Activated naive CD8-positive, alpha-beta T cell treated with anti-CD3 and anti-CD28 coated beads, Interleukin-2, amount 50 U/mL, for 24 hours (primary cell): ENCODE data around the gene TPH2.

Experiments
- ATAC-seq: fragments of 150-1000 bp; cut with Tn5 transposase; one replicate; pipeline ENCODE4 v1.10.0; 2021
- DNase-seq: peaks from one replicate; pipeline ENCODE4 v3.0.0; 2021
- H3K27ac Mint-ChIP-seq: one replicate; pipeline ENCODE4 v1.8.0; 2021; ENCODE audit warnings: mild to moderate bottlenecking, mixed read lengths
- H3K27me3 Mint-ChIP-seq: one replicate; pipeline ENCODE4 v1.8.0; 2021; ENCODE audit warnings: mixed read lengths
- H3K36me3 Mint-ChIP-seq: one replicate; pipeline ENCODE4 v1.8.0; 2021; ENCODE audit warnings: low read depth, mixed read lengths
- H3K4me1 Mint-ChIP-seq: one replicate; pipeline ENCODE4 v1.8.0; 2021; ENCODE audit warnings: mixed read lengths
- H3K4me3 Mint-ChIP-seq: one replicate; pipeline ENCODE4 v1.8.0; 2021; ENCODE audit warnings: mild to moderate bottlenecking, moderate library complexity, mixed read lengths
- H3K9me3 Mint-ChIP-seq: one replicate; pipeline ENCODE4 v1.8.0; 2021; ENCODE audit warnings: mixed read lengths

Gene TPH2

DNA sequence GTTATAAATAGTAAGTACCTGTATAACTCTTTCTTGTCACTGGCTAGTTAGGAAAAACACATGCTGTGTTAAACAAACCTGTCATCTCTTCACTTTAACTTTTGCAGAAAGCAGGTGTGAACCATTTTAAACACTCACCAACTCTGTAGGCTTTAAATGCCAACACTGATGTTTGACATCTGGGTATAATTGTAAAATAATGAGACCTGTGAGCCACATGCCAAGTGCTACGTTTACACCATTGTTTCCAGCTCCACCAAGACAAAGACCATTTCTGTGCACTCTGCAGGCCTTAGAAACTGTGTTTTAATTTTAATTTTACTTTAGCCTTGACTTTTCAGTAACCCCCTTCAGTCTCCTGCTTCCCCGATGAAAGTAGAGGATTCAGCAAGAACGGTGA is 11.0 kb downstream of the TPH2 start:
- Mint-ChIP-seq H3K27me3 (peaks cover 15% of the 10 kb centered on the region), H3K4me1 (no peaks in the 10 kb centered on the region), H3K4me3 (no peak overlapping the region), H3K36me3 (no peaks in the 10 kb centered on the region), H3K9me3 (no peaks in the 10 kb centered on the region), H3K27ac (no peak overlapping the region)
- no peak for ATAC-seq
- DNase-seq, result no peak

DNA sequence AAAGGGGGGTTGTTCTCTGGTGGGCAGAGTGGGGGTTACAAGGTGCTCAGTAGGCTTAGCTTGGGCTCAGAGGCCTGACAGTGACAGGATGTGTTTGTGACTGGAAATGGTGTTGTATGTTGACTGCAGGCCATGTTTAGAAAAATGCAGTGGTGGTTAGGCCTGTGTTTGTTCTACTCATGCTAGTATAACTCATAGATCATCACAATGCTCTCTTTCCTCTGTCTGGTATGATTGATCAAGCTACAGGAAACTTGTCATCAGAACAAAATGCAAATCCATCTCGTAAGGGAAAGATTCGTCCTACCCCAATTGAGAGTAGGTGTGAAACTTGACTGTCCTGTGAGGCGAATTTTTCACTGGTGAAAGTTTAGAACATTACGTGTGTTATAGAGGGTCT is 11.8 kb downstream of the TPH2 start:
- DNase-seq (no peak), ATAC-seq (no peak)
- Mint-ChIP-seq H3K4me1 (no peaks in the 10 kb centered on the region), H3K27ac (no peak overlapping the region), H3K4me3 (no peak overlapping the region), H3K27me3 (peaks cover 10% of the 10 kb centered on the region), H3K36me3 (no peaks in the 10 kb centered on the region), H3K9me3 (no peaks in the 10 kb centered on the region)

DNA sequence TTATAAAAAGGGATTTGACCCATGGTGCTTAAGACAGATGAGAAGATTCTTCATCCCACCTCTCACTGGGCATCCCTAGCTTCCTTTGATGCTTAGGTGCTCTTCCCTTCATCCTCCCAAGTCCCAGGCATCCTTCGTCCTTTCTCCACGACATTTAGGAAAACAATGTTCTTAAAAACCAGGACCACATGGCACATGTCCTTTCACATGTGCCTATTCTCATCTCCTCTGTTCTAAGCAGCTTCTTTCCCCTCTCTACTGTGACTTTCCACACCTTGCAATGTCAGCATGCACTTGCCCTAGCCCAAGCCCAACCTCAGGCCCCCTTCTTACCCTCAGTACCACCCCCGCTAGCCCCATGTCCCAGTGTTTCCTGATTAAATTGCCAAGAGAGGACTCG is 12.2 kb downstream of the TPH2 start:
- ATAC-seq, result no peak
- H3K4me3 Mint-ChIP-seq, result no peak overlapping the region
- H3K4me1 Mint-ChIP-seq, result no peaks in the 10 kb centered on the region
- DNase-seq, result no peak
- no peak overlapping the region for H3K27ac Mint-ChIP-seq
- no peaks in the 10 kb centered on the region for H3K9me3 Mint-ChIP-seq
- peaks cover 10% of the 10 kb centered on the region for H3K27me3 Mint-ChIP-seq
- no peaks in the 10 kb centered on the region for H3K36me3 Mint-ChIP-seq

DNA sequence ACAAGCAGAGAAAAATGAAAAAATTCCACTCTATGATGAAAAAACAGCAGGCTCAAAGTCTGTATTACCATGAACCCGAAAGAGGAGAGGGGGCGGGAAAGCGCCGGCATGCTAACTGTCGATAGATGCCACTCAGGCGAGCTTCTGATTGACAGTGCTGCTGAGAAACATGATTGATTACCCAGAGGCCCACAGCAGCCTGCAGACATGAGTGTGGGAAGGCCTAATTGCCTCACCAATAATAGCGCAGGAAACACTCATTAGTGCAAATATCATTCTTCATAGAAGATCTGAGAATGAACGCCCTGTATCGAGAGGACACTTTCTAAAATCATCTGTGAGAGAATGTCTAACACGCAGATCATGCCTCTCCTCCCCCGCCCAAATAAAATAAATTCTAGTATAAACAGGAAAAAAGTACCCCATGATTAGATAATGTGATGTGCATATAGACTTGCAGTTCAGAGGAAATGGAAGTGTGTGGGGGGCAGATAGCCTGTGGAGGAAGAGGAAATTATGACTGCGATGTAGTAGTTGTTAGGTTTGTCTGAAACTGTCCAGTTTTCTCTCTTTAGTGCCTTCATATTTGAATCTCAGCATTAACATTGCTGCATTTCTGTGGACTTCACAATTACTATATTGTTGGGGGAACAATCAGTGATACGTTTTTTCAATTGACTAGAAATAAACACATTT is 15.6 kb downstream of the TPH2 start:
- Mint-ChIP-seq H3K27me3 (peaks cover 4% of the 10 kb centered on the region), H3K4me1 (no peaks in the 10 kb centered on the region), H3K36me3 (no peaks in the 10 kb centered on the region), H3K4me3 (no peak overlapping the region), H3K9me3 (no peaks in the 10 kb centered on the region), H3K27ac (no peak overlapping the region)
- no peak for DNase-seq
- ATAC-seq, result no peak

DNA sequence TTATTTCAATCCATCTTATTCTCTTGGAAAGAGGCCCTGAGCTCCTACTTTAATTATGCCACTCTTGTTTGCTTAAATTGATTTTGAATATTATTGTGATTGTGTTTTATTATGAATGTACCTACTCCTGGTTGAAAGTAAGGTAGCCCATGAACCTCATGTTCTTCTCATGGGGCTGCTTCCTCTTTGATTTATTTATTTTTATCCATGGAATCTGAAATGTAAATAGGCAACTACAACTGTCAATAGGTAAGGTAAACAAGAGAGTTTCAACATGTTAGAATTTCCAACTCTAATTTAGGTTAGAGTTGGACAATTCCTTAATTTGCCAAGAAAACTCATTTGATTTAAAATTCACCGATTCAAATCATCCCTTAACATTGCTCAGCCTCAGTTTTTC is 16.2 kb downstream of the TPH2 start:
- no peak for ATAC-seq
- Mint-ChIP-seq H3K9me3 (no peaks in the 10 kb centered on the region), H3K36me3 (no peaks in the 10 kb centered on the region), H3K27ac (no peak overlapping the region), H3K4me1 (no peaks in the 10 kb centered on the region), H3K4me3 (no peak overlapping the region), H3K27me3 (peaks cover 4% of the 10 kb centered on the region)
- no peak for DNase-seq

DNA sequence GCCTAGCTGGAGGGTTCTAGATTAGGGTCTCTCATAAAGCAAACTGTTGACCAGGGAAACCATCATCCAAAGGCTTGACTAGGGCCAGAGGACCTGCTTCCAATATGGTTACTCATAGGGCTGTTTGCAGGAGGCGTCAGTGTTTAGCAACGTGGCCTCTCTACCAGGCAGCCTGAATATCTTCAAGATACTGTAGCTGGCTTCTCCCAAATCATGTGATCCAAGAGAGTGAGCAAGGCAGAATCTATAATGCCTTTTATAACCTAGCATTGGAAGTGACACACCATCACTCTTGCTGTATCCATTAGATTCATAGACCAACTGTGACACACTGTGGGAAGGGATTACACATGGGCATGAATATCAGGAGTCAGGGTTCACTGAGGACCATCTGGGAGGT is 17.3 kb downstream of the TPH2 start:
- DNase-seq, result no peak
- peaks cover 6% of the 10 kb centered on the region for H3K27me3 Mint-ChIP-seq
- H3K4me3 Mint-ChIP-seq, result no peak overlapping the region
- H3K9me3 Mint-ChIP-seq, result no peaks in the 10 kb centered on the region
- no peaks in the 10 kb centered on the region for H3K36me3 Mint-ChIP-seq
- H3K4me1 Mint-ChIP-seq, result no peaks in the 10 kb centered on the region
- H3K27ac Mint-ChIP-seq, result no peak overlapping the region
- ATAC-seq, result no peak

DNA sequence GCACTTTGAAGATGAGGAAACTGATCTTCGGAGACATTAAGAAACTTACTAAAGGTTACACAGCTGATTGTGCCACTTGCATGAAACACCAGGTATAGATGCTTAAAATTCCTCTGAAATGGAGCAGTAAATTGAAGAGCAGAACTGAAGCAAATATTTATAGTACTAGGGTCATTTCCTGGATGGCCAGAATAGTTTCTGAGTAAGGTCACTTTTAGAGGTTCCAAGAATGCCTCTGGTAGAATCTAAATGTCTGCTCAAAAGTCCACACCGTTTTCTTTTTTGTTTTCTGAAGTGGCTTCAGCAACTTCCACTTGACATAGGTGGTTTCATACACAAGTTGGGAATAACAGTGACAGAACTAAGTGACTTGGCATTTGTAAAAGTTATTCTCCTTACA is 19.4 kb downstream of the TPH2 start:
- H3K27me3 Mint-ChIP-seq, result peaks cover 6% of the 10 kb centered on the region
- DNase-seq (no peak), ATAC-seq (no peak)
- H3K9me3 Mint-ChIP-seq, result no peaks in the 10 kb centered on the region
- no peaks in the 10 kb centered on the region for H3K4me1 Mint-ChIP-seq
- no peak overlapping the region for H3K4me3 Mint-ChIP-seq
- no peaks in the 10 kb centered on the region for H3K36me3 Mint-ChIP-seq
- H3K27ac Mint-ChIP-seq, result no peak overlapping the region

DNA sequence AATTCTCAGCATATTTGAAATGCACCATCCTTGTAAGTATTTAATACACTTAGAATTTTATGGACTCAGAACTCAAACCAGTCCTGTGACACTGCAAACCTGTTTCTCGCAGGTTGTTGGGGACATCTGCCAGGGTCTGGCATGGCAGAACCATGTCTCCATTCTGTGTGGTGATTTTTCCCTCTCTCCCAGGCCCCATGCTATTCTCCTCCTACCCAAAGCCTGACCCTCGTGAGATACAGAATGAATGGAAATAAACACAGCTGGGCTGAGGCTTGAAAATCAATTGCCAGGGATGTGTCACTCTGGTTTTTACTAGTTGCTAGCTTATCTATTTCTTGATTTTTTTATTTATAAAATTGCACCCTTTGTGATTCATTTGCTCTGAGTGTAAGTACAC is 19.8 kb downstream of the TPH2 start:
- no peak overlapping the region for H3K27ac Mint-ChIP-seq
- H3K4me1 Mint-ChIP-seq, result no peaks in the 10 kb centered on the region
- no peaks in the 10 kb centered on the region for H3K9me3 Mint-ChIP-seq
- peaks cover 5% of the 10 kb centered on the region for H3K27me3 Mint-ChIP-seq
- H3K4me3 Mint-ChIP-seq, result no peak overlapping the region
- no peak for ATAC-seq
- DNase-seq, result no peak
- H3K36me3 Mint-ChIP-seq, result no peaks in the 10 kb centered on the region

DNA sequence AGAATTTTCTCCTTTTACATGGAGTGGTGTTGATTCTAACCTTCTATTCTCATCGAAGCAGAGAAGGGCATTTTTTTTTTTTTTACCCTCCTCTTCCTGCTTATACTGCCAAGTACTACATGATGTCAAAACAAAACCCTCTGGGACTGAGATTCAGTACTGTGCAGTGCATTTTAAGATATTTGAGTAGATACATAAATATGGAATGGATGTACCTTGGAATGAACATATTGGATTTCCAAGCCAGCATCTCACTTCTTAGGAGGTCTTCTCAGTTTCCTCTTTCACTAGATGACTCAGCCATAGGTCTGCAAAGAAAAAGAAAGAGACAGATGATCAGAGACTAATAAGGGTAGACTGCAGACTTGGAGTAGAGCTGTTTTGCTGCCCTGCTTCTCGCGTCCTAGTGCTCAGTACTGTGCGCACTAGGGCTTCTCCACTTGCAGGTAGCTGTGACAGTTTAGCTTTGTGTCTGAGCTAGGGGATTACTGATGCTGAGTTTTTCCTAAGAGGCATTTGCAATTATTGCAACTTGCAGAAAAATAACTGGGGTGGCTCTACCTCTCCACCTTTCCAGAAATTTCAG is 20.4 kb downstream of the TPH2 start:
- DNase-seq, result no peak
- Mint-ChIP-seq H3K4me1 (no peaks in the 10 kb centered on the region), H3K9me3 (no peaks in the 10 kb centered on the region), H3K36me3 (no peaks in the 10 kb centered on the region), H3K4me3 (no peak overlapping the region), H3K27me3 (peaks cover 5% of the 10 kb centered on the region), H3K27ac (no peak overlapping the region)
- ATAC-seq, result no peak

DNA sequence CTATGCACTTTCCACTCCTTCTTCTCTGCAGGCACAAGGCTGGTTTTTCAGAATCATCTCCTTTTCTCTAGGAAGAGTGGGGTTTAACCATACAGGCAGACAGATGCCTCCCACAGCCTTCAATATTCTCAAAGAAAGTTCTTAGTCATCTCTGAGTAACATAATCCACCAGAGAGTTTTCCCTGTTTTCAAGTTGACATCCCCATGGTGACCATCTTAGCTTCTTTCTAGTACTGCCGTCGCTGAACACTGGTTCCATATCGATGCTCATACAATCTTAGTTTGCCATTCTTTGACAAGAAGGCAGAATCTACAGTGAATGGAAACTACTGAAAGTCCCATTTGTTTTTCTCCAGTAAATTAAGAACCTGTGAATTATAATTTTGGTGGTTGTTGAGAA is 28.6 kb downstream of the TPH2 start:
- H3K4me3 Mint-ChIP-seq, result no peak overlapping the region
- no peaks in the 10 kb centered on the region for H3K36me3 Mint-ChIP-seq
- H3K9me3 Mint-ChIP-seq, result no peaks in the 10 kb centered on the region
- H3K27me3 Mint-ChIP-seq, result peaks cover 26% of the 10 kb centered on the region
- H3K27ac Mint-ChIP-seq, result no peak overlapping the region
- no peak for ATAC-seq
- H3K4me1 Mint-ChIP-seq, result no peaks in the 10 kb centered on the region
- no peak for DNase-seq

DNA sequence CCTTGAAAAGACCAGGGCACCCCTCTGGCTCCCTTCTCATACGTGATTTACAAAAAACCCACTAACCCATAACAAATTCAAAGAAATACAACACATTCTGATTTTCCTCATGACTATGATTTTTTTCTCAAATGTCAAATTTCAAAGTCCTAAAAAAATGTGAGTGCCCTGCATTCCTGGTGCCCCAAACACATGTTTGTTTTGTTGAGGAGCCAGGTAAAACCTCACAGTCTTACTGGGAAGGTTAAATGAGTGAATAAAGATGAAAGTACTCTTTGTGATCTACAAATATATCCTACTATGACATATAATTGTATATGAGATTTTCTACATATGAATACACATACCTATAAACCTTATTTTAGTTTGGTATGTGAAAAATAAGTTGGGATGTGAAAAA is 30.7 kb downstream of the TPH2 start:
- Mint-ChIP-seq H3K4me3 (no peak overlapping the region), H3K27ac (no peak overlapping the region), H3K9me3 (no peaks in the 10 kb centered on the region), H3K4me1 (no peaks in the 10 kb centered on the region), H3K27me3 (peaks cover 25% of the 10 kb centered on the region), H3K36me3 (no peaks in the 10 kb centered on the region)
- no peak for DNase-seq
- ATAC-seq, result no peak

DNA sequence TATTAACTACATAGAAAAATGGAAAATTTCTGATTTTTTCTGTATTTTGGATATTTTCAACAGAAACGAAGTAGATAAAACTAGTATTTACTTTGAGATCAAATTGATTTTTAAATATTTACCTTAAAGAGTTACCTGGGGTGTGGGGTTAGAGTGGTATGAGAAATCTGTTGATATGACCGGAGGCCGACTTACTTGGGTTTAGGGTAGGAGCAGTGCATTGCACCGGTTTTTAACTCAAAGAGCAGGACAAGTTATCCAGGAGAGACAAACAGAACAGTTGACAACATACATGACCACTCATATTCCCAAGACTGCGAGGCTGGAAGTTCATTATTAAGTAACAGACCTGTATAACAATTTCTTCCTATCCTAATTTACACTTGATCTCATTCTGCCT is 31.4 kb downstream of the TPH2 start:
- no peaks in the 10 kb centered on the region for H3K9me3 Mint-ChIP-seq
- H3K36me3 Mint-ChIP-seq, result no peaks in the 10 kb centered on the region
- H3K27me3 Mint-ChIP-seq, result peaks cover 23% of the 10 kb centered on the region
- DNase-seq, result no peak
- H3K27ac Mint-ChIP-seq, result no peak overlapping the region
- no peak overlapping the region for H3K4me3 Mint-ChIP-seq
- no peak for ATAC-seq
- H3K4me1 Mint-ChIP-seq, result no peaks in the 10 kb centered on the region

DNA sequence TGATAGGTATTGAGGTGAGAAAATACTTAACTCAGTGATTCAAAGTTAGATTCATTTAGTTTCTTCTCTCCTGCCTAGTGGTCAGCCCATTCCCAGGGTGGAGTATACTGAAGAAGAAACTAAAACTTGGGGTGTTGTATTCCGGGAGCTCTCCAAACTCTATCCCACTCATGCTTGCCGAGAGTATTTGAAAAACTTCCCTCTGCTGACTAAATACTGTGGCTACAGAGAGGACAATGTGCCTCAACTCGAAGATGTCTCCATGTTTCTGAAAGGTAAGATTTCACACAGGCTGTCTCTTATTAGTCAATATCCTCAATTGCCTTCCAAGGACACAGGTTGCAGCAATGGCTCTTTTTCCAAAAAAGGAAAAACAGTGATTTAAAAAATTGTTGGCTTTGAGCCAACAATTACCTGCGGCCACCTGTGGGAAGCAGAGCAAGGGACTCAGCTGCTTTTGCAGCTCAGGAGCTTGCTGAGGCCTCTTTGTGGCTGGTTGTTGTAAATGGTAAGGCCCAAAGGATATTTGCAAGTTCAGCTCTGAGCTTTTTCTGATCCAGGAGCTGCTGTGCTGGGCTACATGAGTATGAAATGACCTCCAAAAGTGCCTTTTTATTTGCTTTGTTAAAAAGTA is 33.9 kb downstream of the TPH2 start:
- no peak for DNase-seq
- Mint-ChIP-seq H3K36me3 (no peaks in the 10 kb centered on the region), H3K4me3 (no peak overlapping the region), H3K9me3 (no peaks in the 10 kb centered on the region), H3K4me1 (no peaks in the 10 kb centered on the region), H3K27ac (no peak overlapping the region), H3K27me3 (peaks cover 15% of the 10 kb centered on the region)
- no peak for ATAC-seq

DNA sequence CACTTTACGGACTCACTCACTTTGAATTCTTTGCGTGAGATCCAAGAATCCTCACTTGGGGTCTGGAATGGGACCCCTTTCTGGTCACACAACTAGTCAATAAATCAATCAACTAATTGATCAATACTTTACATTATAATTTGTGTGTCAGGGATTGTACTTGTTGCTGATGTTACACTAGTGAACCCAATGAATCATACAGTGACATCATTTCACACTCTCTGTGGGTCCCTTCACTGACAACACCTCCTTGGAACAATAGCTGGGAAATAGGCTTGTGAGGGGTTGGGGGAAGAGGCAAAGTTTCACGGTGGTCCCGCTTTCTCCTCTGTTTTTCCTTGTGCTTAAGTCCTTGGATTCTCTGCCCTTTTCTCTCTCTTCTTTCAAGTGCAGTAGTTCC is 35.0 kb downstream of the TPH2 start:
- ATAC-seq (no peak), DNase-seq (no peak)
- no peaks in the 10 kb centered on the region for H3K9me3 Mint-ChIP-seq
- no peaks in the 10 kb centered on the region for H3K36me3 Mint-ChIP-seq
- H3K27ac Mint-ChIP-seq, result no peak overlapping the region
- no peaks in the 10 kb centered on the region for H3K4me1 Mint-ChIP-seq
- peaks cover 12% of the 10 kb centered on the region for H3K27me3 Mint-ChIP-seq
- H3K4me3 Mint-ChIP-seq, result no peak overlapping the region

DNA sequence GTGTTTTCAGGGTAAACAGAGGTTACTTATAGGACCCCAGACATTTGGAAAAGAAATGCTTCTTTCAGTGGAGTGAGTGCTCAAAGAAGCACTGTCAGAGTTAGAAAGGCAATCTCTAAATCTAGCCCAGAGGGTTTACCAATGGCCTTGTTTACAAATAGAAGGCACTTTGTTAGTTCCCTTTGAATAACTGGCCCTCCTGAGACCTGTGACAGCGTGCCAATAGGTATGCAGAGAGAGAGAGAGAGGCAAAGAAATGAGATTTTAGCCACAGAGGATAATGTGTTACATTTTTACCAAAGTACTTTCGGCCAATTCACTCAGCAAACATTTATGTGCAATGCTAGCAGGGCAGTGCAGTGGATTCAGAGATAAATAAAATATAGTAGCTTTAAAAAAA is 41.9 kb downstream of the TPH2 start:
- peaks cover 10% of the 10 kb centered on the region for H3K27me3 Mint-ChIP-seq
- no peak overlapping the region for H3K27ac Mint-ChIP-seq
- ATAC-seq (no peak), DNase-seq (no peak)
- no peaks in the 10 kb centered on the region for H3K4me1 Mint-ChIP-seq
- H3K9me3 Mint-ChIP-seq, result no peaks in the 10 kb centered on the region
- no peaks in the 10 kb centered on the region for H3K36me3 Mint-ChIP-seq
- H3K4me3 Mint-ChIP-seq, result no peak overlapping the region
